GM10248 (cell line): ENCODE measurements around the gene ZCCHC7.

ENCODE experiments used
- CTCF ChIA-PET: fragments of 300-600 bp; sonication (Branson Sonifier 250); formaldehyde crosslinking; extraction: SDS; loops from one replicate; lab custom pipeline; 2021; ENCODE audit warnings: antibody characterized with exemption; lab: Yijun Ruan, JAX
- POLR2A ChIA-PET: fragments of 350-650 bp; sonication (Branson Sonifier 250); formaldehyde crosslinking; extraction: SDS; loops from one replicate; lab custom pipeline; 2020; ENCODE audit warnings: antibody characterized with exemption; lab: Yijun Ruan, JAX
- DNase-seq: peaks from one replicate; pipeline ENCODE4 v3.0.0; 2012; ENCODE audit errors: extremely low spot score
- CTCF ChIP-seq: IDR thresholded peaks from 2 replicates; pipeline ENCODE4 v1.5.1; 2012; ENCODE audit warnings: mild to moderate bottlenecking, low read depth; ENCODE audit errors: extremely low read depth, missing control alignments, control extremely low read depth

The ZCCHC7 gene

GRCh38 chr9:37264539-37264938, 144.2 kb downstream of the ZCCHC7 start:
- POLR2A ChIA-PET = no interaction called here
- CTCF ChIA-PET = interaction anchor here (1.0 kb wide), 1 partner anchor 87 kb away, joined by 3 read pairs; no protein-coding TSS in a partner anchor
- DNase-seq = no peak
- TF ChIP-seq CTCF = no peak

DNA sequence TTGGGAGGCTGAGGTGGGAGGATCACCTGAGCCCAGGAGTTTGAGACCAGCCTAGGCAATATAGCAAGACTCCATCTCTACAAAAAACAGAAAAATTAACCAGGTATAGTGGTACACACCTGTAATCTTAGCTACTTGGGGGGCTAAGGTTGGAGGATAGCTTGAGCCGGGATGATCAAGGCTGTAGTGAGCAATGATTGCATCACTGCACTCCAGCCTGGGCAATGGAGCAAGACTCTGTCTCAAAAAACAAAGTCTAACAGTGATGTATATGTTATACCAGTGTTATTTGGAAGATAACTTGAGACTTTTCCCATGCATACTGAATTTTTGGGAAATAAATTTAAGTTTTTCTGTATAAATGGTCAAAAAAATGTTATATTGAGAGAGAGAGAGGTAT, 146.3 kb downstream of the ZCCHC7 start:
- ChIA-PET CTCF (interaction anchor here (1.3 kb wide), 1 partner anchor 12 kb away, joined by 4 read pairs; no protein-coding TSS in a partner anchor), POLR2A (interaction anchor here (1.0 kb wide), 1 partner anchor 26 kb away, joined by 5 read pairs; no protein-coding TSS in a partner anchor)
- TF ChIP-seq CTCF = no peak
- DNase-seq = no peak

GRCh38 chr9:37269221-37269620, 148.8 kb downstream of the ZCCHC7 start:
- CTCF ChIA-PET = interaction anchor here (0.9 to 1.1 kb wide), 2 partner anchors 11 to 41 kb away, joined by 3 read pairs; no protein-coding TSS in a partner anchor
- POLR2A ChIA-PET = no interaction called here

DNA sequence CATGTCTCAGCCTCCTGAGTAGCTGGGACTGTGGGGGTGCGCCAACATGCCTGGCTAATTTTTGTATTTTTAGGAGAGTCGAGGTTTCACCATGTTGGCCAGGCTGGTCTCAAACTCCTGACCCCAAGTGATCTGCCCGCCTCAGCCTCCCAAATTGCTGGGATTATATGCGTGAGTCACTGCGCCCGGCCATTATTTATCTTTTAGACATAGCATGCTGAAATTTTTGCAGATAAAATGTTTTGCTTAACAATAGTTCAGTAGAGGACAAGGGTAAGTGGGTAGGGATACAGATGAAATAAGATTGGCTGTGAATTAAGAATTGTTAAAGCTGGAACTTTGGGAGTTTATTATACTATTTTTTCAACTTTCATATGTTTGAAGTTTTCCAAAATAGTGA, 151.3 kb downstream of the ZCCHC7 start:
- TF ChIP-seq CTCF = no peak
- POLR2A ChIA-PET = no interaction called here
- no peak for DNase-seq
- CTCF ChIA-PET = no interaction called here

More at GRCh38 chr9:37269221-37269620, 148.8 kb downstream of the ZCCHC7 start:
- TF ChIP-seq CTCF = no peak
- no peak for DNase-seq

DNA sequence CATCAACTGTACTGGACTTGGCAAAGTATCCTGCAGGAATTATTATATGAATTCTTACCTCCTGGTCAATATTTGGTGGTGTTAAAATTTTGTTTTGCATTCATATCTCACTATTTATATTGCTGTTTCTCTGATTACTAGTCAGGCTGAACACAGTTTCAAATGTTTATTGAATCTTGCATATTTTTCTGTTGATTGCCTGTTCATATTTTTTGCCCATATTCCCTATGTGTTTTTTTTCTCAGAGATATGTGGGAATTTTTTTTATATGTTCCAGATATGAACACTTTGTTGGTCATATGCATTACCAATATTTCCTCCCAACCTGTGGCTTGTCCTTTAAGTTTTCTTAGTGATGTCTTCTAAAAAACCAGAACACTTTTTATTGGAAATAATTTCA, 153.2 kb downstream of the ZCCHC7 start:
- no peak for DNase-seq
- ChIA-PET CTCF (interaction anchor here (1.4 kb wide), 1 partner anchor 16 kb away, joined by 3 read pairs; no protein-coding TSS in a partner anchor), POLR2A (no interaction called here)
- no peak for TF ChIP-seq CTCF

DNA sequence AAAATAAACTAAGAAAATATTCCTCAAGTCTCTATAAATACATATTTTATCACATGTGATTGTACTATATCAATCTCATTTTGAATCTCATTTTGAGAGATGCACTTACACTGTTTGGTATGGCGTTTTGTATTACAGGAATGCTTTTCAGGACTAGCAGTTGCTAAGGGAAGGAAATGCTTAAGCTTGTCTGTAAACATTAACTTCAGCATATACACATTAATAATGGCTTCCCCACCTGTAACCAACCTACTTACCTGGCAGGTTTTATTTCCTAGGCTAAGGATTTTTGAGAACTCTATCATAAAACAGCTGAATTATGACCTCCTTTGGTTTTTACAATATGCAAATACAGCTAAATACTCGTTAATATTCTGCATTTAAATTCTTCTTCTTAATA, 161.2 kb downstream of the ZCCHC7 start:
- TF ChIP-seq CTCF = no peak
- ChIA-PET CTCF (interaction anchor here (0.9 to 1.7 kb wide), 6 partner anchors 12 to 130 kb away, joined by 3 to 5 read pairs (median 4); no protein-coding TSS in a partner anchor), POLR2A (no interaction called here)
- DNase-seq = no peak
